ENCODE measurements around the gene DEPDC4. TPM values are rescaled to one million over a fixed set of nuclear protein-coding genes. Genes with fewer than 3 reads are reported as not detected.
"Not testable (repeated sequence)": the region's sequence is repeated elsewhere in the genome, so short reads cannot be mapped to it uniquely, and the experiment has no call there.

Gene DEPDC4
- total RNA-seq: 1 to 10 TPM in 2 of 10 donors, under 1 TPM in 8; 0.47 to 2.0 (median 0.72) TPM
- polyA plus RNA-seq: under 1 TPM; 0.87 to 0.95 TPM
- long read RNA-seq, donor 1: 0 reads
- long read RNA-seq, donor 2, partial matches to known transcripts: 0 of 1 reads
- long read RNA-seq, donor 2, other reads (novel, unspliced or antisense): 1 of 1 reads
- long read RNA-seq, donor 3: 0 reads

DNA sequence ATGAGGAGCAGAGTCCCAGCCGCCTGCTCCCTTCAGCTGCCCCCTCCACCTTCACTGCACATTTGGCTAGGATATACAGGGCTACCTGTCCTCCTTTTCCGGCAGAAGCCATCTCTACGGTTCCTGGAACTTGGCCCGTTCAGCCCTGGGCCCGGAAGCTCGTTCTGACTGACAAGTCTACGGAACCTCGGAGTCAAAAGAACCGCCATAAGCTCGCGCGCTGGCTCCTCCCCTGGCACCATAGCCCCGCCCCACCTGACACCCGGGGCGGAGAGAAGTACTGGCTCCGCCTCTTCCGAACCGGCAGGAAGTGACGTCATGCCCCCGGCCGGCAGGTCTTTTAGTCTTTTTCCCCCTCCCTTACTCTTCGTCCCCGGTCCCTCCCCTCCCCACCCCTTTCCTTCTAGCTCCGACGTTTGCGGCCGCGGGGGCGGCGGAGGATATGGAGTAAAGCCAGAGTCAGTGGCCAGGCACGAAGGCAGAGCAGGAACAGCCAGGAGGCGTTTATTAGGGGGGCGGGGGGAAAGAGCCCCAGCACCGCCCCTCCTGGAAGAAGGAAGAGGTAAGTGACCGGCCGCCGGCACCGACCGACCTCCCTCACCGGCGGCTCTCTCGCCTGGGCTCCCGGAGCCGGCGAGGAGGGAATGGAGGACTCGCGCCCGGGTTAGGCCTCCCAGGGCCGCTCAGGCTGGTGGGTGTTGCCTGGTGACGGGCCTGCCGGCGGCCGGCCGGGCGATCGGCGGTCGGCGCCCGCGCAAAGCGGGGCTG is at the start of gene DEPDC4, which contains the start of gene SCYL2:
Gene DEPDC4, minus strand, starts transcription at position 245 of the 768 bp plus-strand sequence. Its CDS starts 3 bp downstream, at position 242.
Gene SCYL2, plus strand, starts transcription at position 343 of the 768 bp plus-strand sequence. CDS start 15,794 bp downstream, outside the sequence.
- H3K27me3 ChIP-seq: no peaks in the 10 kb centered on the region
- H3K4me1 ChIP-seq: peaks cover 2 to 48% (median 36%) of the 10 kb centered on the region in 9 donors
- ATAC-seq: peak; percentile 96 to 99 (median 98)
- H3K36me3 ChIP-seq: no peaks in the 10 kb centered on the region
- intact Hi-C loops (cut with DNase I): loop anchor here in 6 of 10 donors (2.0 to 10.0 kb wide), 6 partner anchors 65 to 308 kb away; partner anchors contain the start of genes ACTR6 (in 3 of the 6), BLTP3B (in 1 of the 6) and GAS2L3 (in 1 of the 6)
- TF ChIP-seq, protein P1, sequence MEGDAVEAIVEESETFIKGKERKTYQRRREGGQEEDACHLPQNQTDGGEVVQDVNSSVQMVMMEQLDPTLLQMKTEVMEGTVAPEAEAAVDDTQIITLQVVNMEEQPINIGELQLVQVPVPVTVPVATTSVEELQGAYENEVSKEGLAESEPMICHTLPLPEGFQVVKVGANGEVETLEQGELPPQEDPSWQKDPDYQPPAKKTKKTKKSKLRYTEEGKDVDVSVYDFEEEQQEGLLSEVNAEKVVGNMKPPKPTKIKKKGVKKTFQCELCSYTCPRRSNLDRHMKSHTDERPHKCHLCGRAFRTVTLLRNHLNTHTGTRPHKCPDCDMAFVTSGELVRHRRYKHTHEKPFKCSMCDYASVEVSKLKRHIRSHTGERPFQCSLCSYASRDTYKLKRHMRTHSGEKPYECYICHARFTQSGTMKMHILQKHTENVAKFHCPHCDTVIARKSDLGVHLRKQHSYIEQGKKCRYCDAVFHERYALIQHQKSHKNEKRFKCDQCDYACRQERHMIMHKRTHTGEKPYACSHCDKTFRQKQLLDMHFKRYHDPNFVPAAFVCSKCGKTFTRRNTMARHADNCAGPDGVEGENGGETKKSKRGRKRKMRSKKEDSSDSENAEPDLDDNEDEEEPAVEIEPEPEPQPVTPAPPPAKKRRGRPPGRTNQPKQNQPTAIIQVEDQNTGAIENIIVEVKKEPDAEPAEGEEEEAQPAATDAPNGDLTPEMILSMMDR (IDR thresholded peaks at IDR 0.05): peak in 3 of 9 donors; percentile 22 to 39 (median 38)
- H3K4me3 ChIP-seq: peak within 1 kb of the TSS; percentile 69 to 97 (median 88)
- H3K27ac ChIP-seq: peak within 1 kb of the TSS; percentile 75 to 99 (median 96)
- 1% methylated on average over 60 to 62 of the region's 62 CpGs for WGBS, 2 donors
- DNase-seq: peak; percentile 94 to 95
- no peaks in the 10 kb centered on the region for H3K9me3 ChIP-seq

DNA sequence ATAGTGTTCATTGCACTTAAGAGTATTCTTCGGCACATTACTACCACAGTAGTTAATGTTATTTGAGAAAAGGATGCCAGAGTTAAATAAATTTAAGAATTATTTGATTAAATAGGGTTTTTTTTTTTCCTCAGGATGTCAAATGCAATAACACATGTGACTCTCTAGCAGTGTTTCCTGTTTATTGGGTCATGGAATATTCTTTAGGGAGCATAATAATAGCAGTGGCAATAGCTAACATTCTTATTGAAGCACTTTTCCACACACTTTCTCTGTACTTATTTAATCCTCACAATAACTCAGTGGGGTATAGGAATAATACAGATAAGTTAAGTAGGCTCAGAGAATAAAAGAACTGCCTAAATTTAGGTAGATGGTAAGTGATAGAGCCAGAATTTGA is 44.4 kb upstream of the DEPDC4 start:
- ATAC-seq: peak in 3 of 8 donors; percentile 42 to 58 (median 57)
- Histone ChIP-seq H3K4me3 (no peak overlapping the region), H3K27ac (peak overlapping the region in 3 of 10 donors; percentile 42 to 56 (median 45)), H3K36me3 (peaks cover 0 to 62% (median 13%) of the 10 kb centered on the region in 9 donors), H3K9me3 (peaks cover 0 to 16% (median 0%) of the 10 kb centered on the region in 11 donors), H3K27me3 (no peaks in the 10 kb centered on the region), H3K4me1 (peaks cover 0 to 19% (median 0%) of the 10 kb centered on the region in 9 donors)
- intact Hi-C loops (cut with DNase I): loop anchor here in 1 of 10 donors (5.0 kb wide), 1 partner anchor 34 kb away; no protein-coding TSS in a partner anchor
- WGBS, 2 donors: 70 to 80% methylated on average over 1 of the region's 1 CpG
- TF ChIP-seq, protein P1 (IDR thresholded peaks at IDR 0.05): no peak
- no peak for DNase-seq

DNA sequence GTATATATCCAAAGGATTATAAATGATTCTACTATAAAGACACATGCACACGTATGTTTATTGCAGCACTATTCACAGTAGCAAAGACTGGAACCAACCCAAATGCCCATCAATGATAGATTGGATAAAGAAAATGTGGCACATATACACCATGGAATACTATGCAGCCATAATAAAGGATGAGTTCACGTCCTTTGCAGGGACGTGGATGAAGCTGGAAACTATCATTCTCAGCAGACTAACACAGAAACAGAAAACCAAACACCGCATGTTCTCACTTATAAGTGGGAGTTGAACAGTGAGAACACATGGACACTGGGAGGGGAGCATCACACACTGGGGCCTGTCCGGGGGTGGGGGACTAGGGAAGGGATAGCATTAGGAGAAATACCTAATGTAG is 41.3 kb upstream of the DEPDC4 start:
- DNase-seq; intact Hi-C loops (cut with DNase I); H3K27ac ChIP-seq; ATAC-seq; H3K27me3 ChIP-seq; H3K4me3 ChIP-seq: not testable (repeated sequence)
- H3K4me1 ChIP-seq: peaks cover 0 to 19% (median 0%) of the 10 kb centered on the region in 9 donors
- peaks cover 0 to 25% (median 0%) of the 10 kb centered on the region in 11 donors for H3K9me3 ChIP-seq
- peaks cover 0 to 56% (median 19%) of the 10 kb centered on the region in 9 donors for H3K36me3 ChIP-seq
- 97 to 99% methylated on average over 5 of the region's 5 CpGs for WGBS, 2 donors

DNA sequence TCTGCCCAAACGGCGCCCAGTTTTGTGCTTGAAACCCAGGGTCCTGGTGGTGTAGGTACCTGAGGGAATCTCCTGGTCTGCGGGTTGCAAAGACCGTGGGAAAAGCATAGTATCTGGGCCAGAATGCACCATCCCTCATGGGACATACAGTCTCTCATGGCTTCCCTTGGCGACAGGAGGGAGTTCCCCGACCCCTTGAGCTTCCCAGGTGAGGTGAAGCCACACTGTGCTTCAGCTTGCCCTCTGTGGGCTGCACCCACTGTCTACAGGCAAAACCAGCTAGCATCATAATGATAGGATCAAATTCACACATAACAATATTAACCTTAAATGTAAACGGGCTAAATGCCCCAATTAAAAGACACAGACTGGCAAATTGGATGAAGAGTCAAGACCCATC is 37.5 kb upstream of the DEPDC4 start:
- Histone ChIP-seq H3K36me3 (peaks cover 0 to 62% (median 37%) of the 10 kb centered on the region in 9 donors), H3K9me3 (peaks cover 0 to 32% (median 0%) of the 10 kb centered on the region in 11 donors)
- H3K27me3 ChIP-seq; H3K4me1 ChIP-seq; H3K27ac ChIP-seq; H3K4me3 ChIP-seq; ATAC-seq; DNase-seq; intact Hi-C loops (cut with DNase I): not testable (repeated sequence)
- 96 to 98% methylated on average over 7 of the region's 7 CpGs for WGBS, 2 donors

DNA sequence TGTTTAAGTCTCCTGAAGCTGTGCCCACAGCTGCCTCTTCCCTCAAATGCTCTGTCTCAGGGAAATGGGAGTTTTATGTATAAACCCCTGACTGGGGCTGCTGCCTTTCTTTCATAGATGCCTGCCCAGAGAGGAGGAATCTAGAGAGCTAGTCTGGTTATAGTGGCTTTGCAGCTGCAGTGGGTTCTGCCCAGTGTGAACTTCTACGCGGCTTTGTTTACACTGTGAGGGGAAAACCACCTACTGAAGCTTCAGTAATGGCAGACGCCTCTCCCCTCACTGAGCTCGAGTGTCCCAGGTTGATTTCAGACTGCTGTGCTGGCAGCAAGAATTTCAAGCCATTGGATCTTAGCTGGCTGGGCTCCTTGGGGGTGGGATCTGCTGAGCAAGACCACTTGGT is 37.0 kb upstream of the DEPDC4 start:
- DNase-seq (no peak), ATAC-seq (no peak)
- peaks cover 0 to 68% (median 41%) of the 10 kb centered on the region in 9 donors for H3K36me3 ChIP-seq
- TF ChIP-seq, protein P1 (IDR thresholded peaks at IDR 0.05): no peak
- H3K4me1 ChIP-seq: no peaks in the 10 kb centered on the region
- H3K27ac ChIP-seq: no peak overlapping the region
- no peak overlapping the region for H3K4me3 ChIP-seq
- peaks cover 0 to 32% (median 0%) of the 10 kb centered on the region in 11 donors for H3K9me3 ChIP-seq
- no peaks in the 10 kb centered on the region for H3K27me3 ChIP-seq
- intact Hi-C loops (cut with DNase I): no loop called here
- WGBS, 2 donors: 97% methylated on average over 4 of the region's 4 CpGs
